ENCODE measurements around the gene MAP3K6. TPM values are rescaled to one million over a fixed set of nuclear protein-coding genes. Genes with fewer than 3 reads are reported as not detected.

MAP3K6 gene
- total RNA-seq, 1 experiment from 2014 or later, result 7.7 TPM

GRCh38 chr1:27355683-27356082 lies 11.1 kb downstream of the MAP3K6 start:
- Histone ChIP-seq H4K20me1 (ENCODE audit: control insufficient read depth, insufficient read depth, insufficient read length) (peaks cover 4% of the 10 kb centered on the region), H3K79me2 (ENCODE audit: insufficient read depth, low read length) (no peaks in the 10 kb centered on the region), H4K5ac (ENCODE audit: insufficient read length, low read depth, low read length) (no peak overlapping the region), H4K91ac (ENCODE audit: insufficient read length, low read depth, low read length) (no peak overlapping the region), H2BK20ac (ENCODE audit: low read depth, low read length, poor library complexity, severe bottlenecking) (no peak overlapping the region), H3T11ph (ENCODE audit: low read length) (no peak overlapping the region), H2BK5ac (ENCODE audit: insufficient read length, low read length) (no peak overlapping the region), H3K56ac (ENCODE audit: insufficient read length, low read depth, low read length) (no peak overlapping the region), H4K8ac (replicated peaks; ENCODE audit: insufficient read length, low read depth, low read length) (no peak overlapping the region), H3K79me1 (ENCODE audit: insufficient read depth, low read depth, low read length, poor library complexity, severe bottlenecking) (no peaks in the 10 kb centered on the region), H2AFZ (ENCODE audit: low read length) (no peak overlapping the region), H3K9ac (ENCODE audit: extremely low read depth, insufficient read length, low read length) (no peak overlapping the region), H3K23me2 (ENCODE audit: insufficient read length, low read depth, low read length, poor library complexity, severe bottlenecking) (peaks cover 11% of the 10 kb centered on the region), H2BK120ac (ENCODE audit: low read depth, low read length, poor library complexity, severe bottlenecking) (no peak overlapping the region), H3K27me3 (ENCODE audit: insufficient read depth, low read length) (peaks cover 15% of the 10 kb centered on the region; the same call in 1 of the 2 replicates), H2BK12ac (ENCODE audit: insufficient read length, low read depth, low read length) (no peak overlapping the region), H3K18ac (ENCODE audit: insufficient read length, low read depth, low read length) (no peak overlapping the region), H3K9me3 (ENCODE audit: control insufficient read depth, low read depth, low read length) (no peaks in the 10 kb centered on the region), H3K4me2 (ENCODE audit: insufficient read depth, insufficient read length, low read length) (no peak overlapping the region), H3K27ac (ENCODE audit: insufficient read length, low read depth, low read length) (no peak overlapping the region), H2AK5ac (ENCODE audit: insufficient read length, low read length) (no peak overlapping the region), H2BK15ac (ENCODE audit: low read depth, low read length) (no peak overlapping the region), H3K4me1 (ENCODE audit: insufficient read depth, low read length) (peaks cover 3% of the 10 kb centered on the region; the same call in 1 of the 2 replicates), H3K23ac (ENCODE audit: insufficient read length, low read depth, low read length) (no peak overlapping the region), H3K4ac (ENCODE audit: low read depth, low read length) (no peak overlapping the region), H3K14ac (ENCODE audit: insufficient read depth, low read length) (no peak overlapping the region)
- H3K27me3 Mint-ChIP-seq (ENCODE audit: low read depth), result peaks cover 47% of the 10 kb centered on the region
- no peak for DNase-seq
- peaks cover 17 to 28% of the 10 kb centered on the region in 2 experiments for H3K4me1 Mint-ChIP-seq
- WGBS (ENCODE audit: extremely low coverage, insufficient read length, low lambda C conversion rate), result no CpG with 5 or more reads among the region's 5 CpGs
- no peak for TF ChIP-seq CTCF (conservative IDR thresholded peaks at IDR 0.05)
- no peak overlapping the region for H3K27ac Mint-ChIP-seq
- no peaks in the 10 kb centered on the region; a peak in 1 of 5 replicates for H3K9me3 Mint-ChIP-seq
- H3K4me3 Mint-ChIP-seq, result no peak overlapping the region
- H3K36me3 Mint-ChIP-seq (ENCODE audit: insufficient read depth in 1 of 3, low read depth in 3 of 3), result peaks cover 0 to 13% (median 3%) of the 10 kb centered on the region in 3 experiments; a peak in 4 of 7 replicates

All from H9 (cell line).